HAP-1 (cell line): ENCODE measurements around the gene RNF215.

Source experiments
- DNase-seq, 2 experiments: peaks; one replicate each; pipeline ENCODE4 v3.0.0-alpha.2; 2016 to 2020; ENCODE audit warnings: low spot score in 2 of 2
- H3K27me3 ChIP-seq: fragments of 250-450 bp; sonication (Bioruptor Pico); 2 replicates; pipeline ENCODE4 v1.5.1; 2020; ENCODE audit warnings: low read depth, mild to moderate bottlenecking, moderate library complexity
- H3K36me3 ChIP-seq: fragments of 250-450 bp; sonication (Bioruptor Pico); replicated peaks from 2 replicates; pipeline ENCODE4 v1.5.1; 2020; ENCODE audit warnings: mild to moderate bottlenecking
- H3K4me1 ChIP-seq: fragments of 250-450 bp; sonication (Bioruptor Pico); 2 replicates; pipeline ENCODE4 v1.5.1; 2020; ENCODE audit warnings: mild to moderate bottlenecking
- H3K4me3 ChIP-seq: fragments of 250-450 bp; sonication (Bioruptor Pico); 2 replicates; pipeline ENCODE4 v1.5.1; 2020; ENCODE audit warnings: mild to moderate bottlenecking, moderate library complexity
- H3K9me3 ChIP-seq: fragments of 250-450 bp; sonication (Bioruptor Pico); 2 replicates; pipeline ENCODE4 v1.5.1; 2020; ENCODE audit warnings: mild to moderate bottlenecking, moderate library complexity
- in situ Hi-C: fragments of 300-500 bp; cut with MboI; formaldehyde crosslinking; loops from 3 replicates; pipeline ENCODE4 v1.14.3; 2020; ENCODE audit warnings: low sequenced_read_pairs, inconsistent platforms, mixed read lengths

RNF215 gene

GRCh38 chr22:30332994-30333706 lies 54.1 kb downstream of the RNF215 start:
- DNase-seq: no peak
- Histone ChIP-seq H3K9me3 (no peaks in the 10 kb centered on the region), H3K36me3 (peaks cover 61% of the 10 kb centered on the region), H3K4me1 (no peaks in the 10 kb centered on the region), H3K4me3 (no peak overlapping the region), H3K27me3 (no peaks in the 10 kb centered on the region)
- in situ Hi-C loops: no loop called here

GRCh38 chr22:30332551-30332950 lies 54.7 kb downstream of the RNF215 start:
- Histone ChIP-seq H3K27me3 (no peaks in the 10 kb centered on the region), H3K36me3 (peaks cover 55% of the 10 kb centered on the region), H3K9me3 (no peaks in the 10 kb centered on the region), H3K4me1 (no peaks in the 10 kb centered on the region), H3K4me3 (no peak overlapping the region)
- DNase-seq: no peak
- in situ Hi-C loops: no loop called here
